Nephron progenitor cell (in vitro differentiated cells): ENCODE data around the gene ISOC1.

Source experiments
- DNase-seq: peaks from one replicate; pipeline ENCODE4 v3.0.0; 2021
- H3K27ac Mint-ChIP-seq: 2 replicates; pipeline ENCODE4 v1.8.0; 2021; ENCODE audit warnings: mild to moderate bottlenecking, moderate library complexity, mixed read lengths
- H3K27me3 Mint-ChIP-seq: 2 replicates; pipeline ENCODE4 v1.8.0; 2021; ENCODE audit warnings: mild to moderate bottlenecking, low read depth, mixed read lengths; ENCODE audit not compliant: poor library complexity
- H3K36me3 Mint-ChIP-seq: 2 replicates; pipeline ENCODE4 v1.8.0; 2021; ENCODE audit warnings: low read depth, mixed read lengths
- H3K4me1 Mint-ChIP-seq: 2 replicates; pipeline ENCODE4 v1.8.0; 2021; ENCODE audit warnings: mixed read lengths
- H3K4me3 Mint-ChIP-seq: 2 replicates; pipeline ENCODE4 v1.8.0; 2021; ENCODE audit warnings: mild to moderate bottlenecking, moderate library complexity, mixed read lengths
- H3K9me3 Mint-ChIP-seq: 2 replicates; pipeline ENCODE4 v1.8.0; 2021; ENCODE audit warnings: mild to moderate bottlenecking, moderate library complexity, mixed read lengths
- CTCF ChIP-seq: fragments of 200-600 bp; sonication (generic); IDR thresholded peaks from 2 replicates; pipeline ENCODE4 v1.5.0; 2021; ENCODE audit warnings: antibody characterized with exemption

Gene ISOC1

GRCh38 chr5:129122560-129122959, 28.0 kb downstream of the ISOC1 start:
- no peaks in the 10 kb centered on the region for H3K36me3 Mint-ChIP-seq
- H3K27ac Mint-ChIP-seq: no peak overlapping the region
- H3K4me1 Mint-ChIP-seq: no peaks in the 10 kb centered on the region
- no peak for DNase-seq
- H3K4me3 Mint-ChIP-seq: no peak overlapping the region
- no peak for TF ChIP-seq CTCF
- no peaks in the 10 kb centered on the region for H3K9me3 Mint-ChIP-seq
- H3K27me3 Mint-ChIP-seq: no peaks in the 10 kb centered on the region

GRCh38 chr5:129124608-129125007, 30.1 kb downstream of the ISOC1 start:
- Mint-ChIP-seq H3K9me3 (no peaks in the 10 kb centered on the region), H3K4me1 (no peaks in the 10 kb centered on the region), H3K4me3 (no peak overlapping the region), H3K27ac (no peak overlapping the region), H3K36me3 (no peaks in the 10 kb centered on the region), H3K27me3 (no peaks in the 10 kb centered on the region)
- TF ChIP-seq CTCF: no peak
- DNase-seq: no peak

GRCh38 chr5:129125819-129126218, 31.3 kb downstream of the ISOC1 start:
- H3K4me3 Mint-ChIP-seq: no peak overlapping the region
- H3K27ac Mint-ChIP-seq: no peak overlapping the region
- H3K9me3 Mint-ChIP-seq: no peaks in the 10 kb centered on the region
- no peaks in the 10 kb centered on the region for H3K27me3 Mint-ChIP-seq
- no peaks in the 10 kb centered on the region for H3K36me3 Mint-ChIP-seq
- no peak for DNase-seq
- no peaks in the 10 kb centered on the region for H3K4me1 Mint-ChIP-seq
- TF ChIP-seq CTCF: no peak

GRCh38 chr5:129133553-129133952, 39.0 kb downstream of the ISOC1 start:
- TF ChIP-seq CTCF: no peak
- Mint-ChIP-seq H3K4me1 (no peaks in the 10 kb centered on the region), H3K27ac (no peak overlapping the region), H3K27me3 (no peaks in the 10 kb centered on the region), H3K4me3 (no peak overlapping the region), H3K36me3 (no peaks in the 10 kb centered on the region), H3K9me3 (no peaks in the 10 kb centered on the region)
- DNase-seq: no peak

GRCh38 chr5:129135633-129136032, 41.1 kb downstream of the ISOC1 start:
- Mint-ChIP-seq H3K4me3 (no peak overlapping the region), H3K4me1 (no peaks in the 10 kb centered on the region), H3K27ac (no peak overlapping the region), H3K9me3 (no peaks in the 10 kb centered on the region), H3K36me3 (no peaks in the 10 kb centered on the region), H3K27me3 (peaks cover 3% of the 10 kb centered on the region)
- TF ChIP-seq CTCF: no peak
- no peak for DNase-seq

- DNase-seq: no peak
- no peak for TF ChIP-seq CTCF
- H3K9me3 Mint-ChIP-seq: no peaks in the 10 kb centered on the region
- no peak overlapping the region for H3K4me3 Mint-ChIP-seq
- no peaks in the 10 kb centered on the region for H3K4me1 Mint-ChIP-seq
- H3K36me3 Mint-ChIP-seq: no peaks in the 10 kb centered on the region
- peaks cover 3% of the 10 kb centered on the region for H3K27me3 Mint-ChIP-seq
- no peak overlapping the region for H3K27ac Mint-ChIP-seq
Measured at GRCh38 chr5:129137637-129138036, 43.1 kb downstream of the ISOC1 start.
